ENCODE data around the gene MOV10.
"Not testable (repeated sequence)": the region's sequence is repeated elsewhere in the genome, so short reads cannot be mapped to it uniquely, and the experiment has no call there.

Gene MOV10

GRCh38 chr1:112714313-112715263 is 40.1 kb downstream of the MOV10 start:
- DNase-seq: no peak

- DNase-seq: peak; percentile 28
Observed at GRCh38 chr1:112715264-112716053, 41.0 kb downstream of the MOV10 start, which contains the start of gene PPM1J. Gene PPM1J (minus strand): TSS chr1:112715332. CDS start chr1:112715301, 31 bp downstream.

GRCh38 chr1:112716133-112716720 is 41.8 kb downstream of the MOV10 start:
- DNase-seq: peak; percentile 12

- DNase-seq: no peak
Observed at GRCh38 chr1:112717263-112717873, 42.9 kb downstream of the MOV10 start.

GRCh38 chr1:112718691-112719418 is 44.4 kb downstream of the MOV10 start:
- DNase-seq: no peak

- no peak for DNase-seq
Observed at GRCh38 chr1:112719706-112720105, 45.2 kb downstream of the MOV10 start.

- no peak for DNase-seq
Observed at GRCh38 chr1:112720800-112721199, 46.3 kb downstream of the MOV10 start.

- not testable (repeated sequence) for DNase-seq
Observed at GRCh38 chr1:112721294-112721693, 46.8 kb downstream of the MOV10 start.

GRCh38 chr1:112721966-112722524 is 47.6 kb downstream of the MOV10 start:
- DNase-seq: no peak

- DNase-seq: peak; percentile 32
Observed at GRCh38 chr1:112722601-112723510, 48.4 kb downstream of the MOV10 start.

GRCh38 chr1:112723511-112723839 is 49.0 kb downstream of the MOV10 start:
- DNase-seq: no peak

GRCh38 chr1:112724240-112724639 is 49.8 kb downstream of the MOV10 start:
- not testable (repeated sequence) for DNase-seq

GRCh38 chr1:112727716-112728115 is 53.3 kb downstream of the MOV10 start:
- no peak for DNase-seq

- DNase-seq: not testable (repeated sequence)
Observed at GRCh38 chr1:112728306-112728971, 54.0 kb downstream of the MOV10 start.

- DNase-seq: not testable (repeated sequence)
Observed at GRCh38 chr1:112729011-112729410, 54.6 kb downstream of the MOV10 start.

- no peak for DNase-seq
Observed at GRCh38 chr1:112729909-112730308, 55.5 kb downstream of the MOV10 start.

- DNase-seq: no peak
Observed at GRCh38 chr1:112731451-112731850, 57.0 kb downstream of the MOV10 start.

- DNase-seq: no peak
Observed at GRCh38 chr1:112735752-112736151, 61.3 kb downstream of the MOV10 start.

- no peak for DNase-seq
Observed at GRCh38 chr1:112737573-112737972, 63.1 kb downstream of the MOV10 start.

Measured in GF-D8 (cell line).